Measurements from ENCODE around the gene MBL2.

GRCh38 chr10:52720018-52720417 is 52.6 kb downstream of the MBL2 start:
- TF ChIP-seq CTCF (IDR thresholded peaks at IDR 0.05) (no peak), REST (IDR thresholded peaks at IDR 0.05; ENCODE audit: insufficient read depth in 1 of 2, low read depth in 2 of 2, low read length in 1 of 2) (no peak), POLR2AphosphoS5 (IDR thresholded peaks at IDR 0.05; ENCODE audit: low read depth, low read length) (no peak), SIN3A (IDR thresholded peaks at IDR 0.05; ENCODE audit: borderline replicate concordance, insufficient read depth, low read depth, low read length) (no peak), TCF7L2 (IDR thresholded peaks at IDR 0.05; ENCODE audit: low read depth, low read length) (no peak)
